Mammary epithelial cell (primary cell): ENCODE measurements around the gene ADAMTS17.
A peak's percentile ranks its signal among the peaks of the same experiment; 100 is the strongest.

ENCODE experiments used
- EZH2 ChIP-seq: IDR thresholded peaks from 2 replicates; pipeline ENCODE4 v1.6.1; 2012; ENCODE audit warnings: low read length, inconsistent platforms, borderline replicate concordance
- TF ChIP-seq, protein P1 (sequence below), 2 donors: IDR thresholded peaks in 1 of 2; conservative IDR thresholded peaks in 1 of 2; 2 replicates each; pipeline ENCODE4 v1.5.1; 2011 to 2012; ENCODE audit warnings: inconsistent platforms in 2 of 2, low read length in 2 of 2, mild to moderate bottlenecking in 2 of 2, control low read depth in 1 of 2, low read depth in 1 of 2; ENCODE audit not compliant: insufficient read depth in 1 of 2; ENCODE audit errors: extremely low read depth in 1 of 2

DNA sequence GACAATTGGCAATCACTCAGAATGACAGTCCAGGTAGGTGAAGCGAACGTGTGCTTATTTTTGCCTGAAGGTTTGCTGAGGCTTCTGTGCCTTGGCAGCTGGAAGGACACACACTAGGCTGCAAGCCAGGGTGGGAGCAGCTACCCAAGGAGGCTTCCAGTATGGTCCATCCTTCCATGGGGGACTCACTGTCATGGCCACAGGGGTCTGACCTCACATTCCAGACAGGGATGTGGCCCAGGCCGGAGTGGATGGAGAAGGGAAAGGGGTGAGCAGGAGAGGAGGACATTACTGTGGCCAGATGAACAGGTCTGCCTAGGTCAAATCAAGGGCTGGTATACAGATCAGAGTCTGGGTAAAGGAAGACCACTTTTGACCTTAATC, 247.7 kb downstream of the ADAMTS17 start:
- TF ChIP-seq, protein P1, sequence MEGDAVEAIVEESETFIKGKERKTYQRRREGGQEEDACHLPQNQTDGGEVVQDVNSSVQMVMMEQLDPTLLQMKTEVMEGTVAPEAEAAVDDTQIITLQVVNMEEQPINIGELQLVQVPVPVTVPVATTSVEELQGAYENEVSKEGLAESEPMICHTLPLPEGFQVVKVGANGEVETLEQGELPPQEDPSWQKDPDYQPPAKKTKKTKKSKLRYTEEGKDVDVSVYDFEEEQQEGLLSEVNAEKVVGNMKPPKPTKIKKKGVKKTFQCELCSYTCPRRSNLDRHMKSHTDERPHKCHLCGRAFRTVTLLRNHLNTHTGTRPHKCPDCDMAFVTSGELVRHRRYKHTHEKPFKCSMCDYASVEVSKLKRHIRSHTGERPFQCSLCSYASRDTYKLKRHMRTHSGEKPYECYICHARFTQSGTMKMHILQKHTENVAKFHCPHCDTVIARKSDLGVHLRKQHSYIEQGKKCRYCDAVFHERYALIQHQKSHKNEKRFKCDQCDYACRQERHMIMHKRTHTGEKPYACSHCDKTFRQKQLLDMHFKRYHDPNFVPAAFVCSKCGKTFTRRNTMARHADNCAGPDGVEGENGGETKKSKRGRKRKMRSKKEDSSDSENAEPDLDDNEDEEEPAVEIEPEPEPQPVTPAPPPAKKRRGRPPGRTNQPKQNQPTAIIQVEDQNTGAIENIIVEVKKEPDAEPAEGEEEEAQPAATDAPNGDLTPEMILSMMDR (conservative IDR thresholded peaks at IDR 0.05 in 1 of 2, IDR thresholded peaks at IDR 0.05 in 1 of 2; ENCODE audit: extremely low read depth in 1 of 2, insufficient read depth in 1 of 2, low read depth in 1 of 2, low read length in 2 of 2): no peak
- TF ChIP-seq EZH2: peak; percentile 28
